ENCODE data around the gene CFAP43. TPM values are rescaled to one million over a fixed set of nuclear protein-coding genes. Genes with fewer than 3 reads are reported as not detected.

Gene CFAP43
- total and polyA plus RNA-seq, 9 of the 15 experiments (the other 6 are each of a cell fraction or from before 2014, with no cell fraction given): 0.07 to 0.86 (median 0.11) TPM; not detected in 1

DNA sequence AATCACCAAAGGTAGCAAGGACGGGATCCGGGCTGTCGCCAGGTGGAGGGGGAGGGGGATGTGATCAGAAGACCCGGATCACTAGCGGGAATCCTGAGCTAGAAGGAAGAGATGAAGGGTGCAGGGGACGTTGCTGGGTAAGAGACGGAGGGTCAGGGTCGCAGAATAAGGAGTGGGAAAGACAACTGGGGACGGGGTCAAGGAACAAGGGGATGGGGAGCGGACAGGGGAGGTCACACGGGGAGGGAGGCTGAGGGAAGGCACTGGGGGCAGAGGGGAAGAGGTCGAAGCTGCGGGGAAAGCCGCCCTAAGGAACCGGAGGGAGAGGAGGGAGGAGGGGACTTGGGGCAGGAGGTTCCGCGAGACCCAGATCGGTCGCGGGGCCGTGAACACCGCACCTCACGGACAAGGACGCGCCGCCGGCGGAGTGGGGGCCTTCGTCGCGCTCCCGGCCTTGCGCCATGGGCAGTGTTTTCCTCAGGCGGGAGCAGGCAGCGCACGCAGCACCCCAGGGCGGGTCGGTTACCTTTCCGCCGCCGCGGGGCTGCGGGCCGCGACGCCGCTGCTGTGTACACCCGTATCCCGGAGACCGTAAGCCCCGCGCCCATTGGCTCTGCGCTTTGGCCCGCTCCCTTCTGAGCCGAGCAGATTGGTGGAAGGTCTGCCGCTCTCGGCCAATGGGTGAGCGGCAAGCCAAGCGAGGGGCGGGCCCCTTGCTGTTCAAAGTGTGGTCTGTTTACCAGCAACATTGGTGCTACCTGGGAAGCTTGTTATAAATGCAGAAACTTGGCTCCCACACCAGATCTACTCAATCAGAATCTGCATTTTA is at the start of gene CFAP43 (continued):
- TF ChIP-seq ZNF277 (CRISPR knock-in tag; IDR thresholded peaks at IDR 0.05; ENCODE audit: borderline replicate concordance) (no peak), HMGXB4 (CRISPR knock-in tag; IDR thresholded peaks at IDR 0.05) (no peak), ZBTB33 (CRISPR knock-in tag; IDR thresholded peaks at IDR 0.05) (no peak), NELFE (IDR thresholded peaks at IDR 0.05; ENCODE audit: insufficient read depth, insufficient read length) (no peak), ZNF408 (CRISPR knock-in tag; IDR thresholded peaks at IDR 0.05; ENCODE audit: low read depth) (no peak), ZFPM2 (CRISPR knock-in tag; IDR thresholded peaks at IDR 0.05) (no peak), PURB (CRISPR knock-in tag; IDR thresholded peaks at IDR 0.05; ENCODE audit: low read depth) (no peak), MCM2 (IDR thresholded peaks at IDR 0.05; ENCODE audit: low read depth) (no peak), ZC3H11A (IDR thresholded peaks at IDR 0.05; ENCODE audit: low read depth, low read length) (no peak), SPI1 (IDR thresholded peaks at IDR 0.05; ENCODE audit: borderline replicate concordance, low read depth, low read length) (no peak), CBX3 (IDR thresholded peaks at IDR 0.05; ENCODE audit: borderline replicate concordance in 1 of 2, low read length in 2 of 2) (no peak), PTRF (tag; IDR thresholded peaks at IDR 0.05) (no peak), UBTF (IDR thresholded peaks at IDR 0.05; ENCODE audit: borderline replicate concordance in 1 of 2, low read depth in 2 of 2, low read length in 2 of 2) (no peak), TBL1XR1 (IDR thresholded peaks at IDR 0.05; ENCODE audit: low read length in 2 of 2) (no peak)
- TF ChIP-seq, protein P1, sequence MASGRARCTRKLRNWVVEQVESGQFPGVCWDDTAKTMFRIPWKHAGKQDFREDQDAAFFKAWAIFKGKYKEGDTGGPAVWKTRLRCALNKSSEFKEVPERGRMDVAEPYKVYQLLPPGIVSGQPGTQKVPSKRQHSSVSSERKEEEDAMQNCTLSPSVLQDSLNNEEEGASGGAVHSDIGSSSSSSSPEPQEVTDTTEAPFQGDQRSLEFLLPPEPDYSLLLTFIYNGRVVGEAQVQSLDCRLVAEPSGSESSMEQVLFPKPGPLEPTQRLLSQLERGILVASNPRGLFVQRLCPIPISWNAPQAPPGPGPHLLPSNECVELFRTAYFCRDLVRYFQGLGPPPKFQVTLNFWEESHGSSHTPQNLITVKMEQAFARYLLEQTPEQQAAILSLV (tag; IDR thresholded peaks at IDR 0.05): no peak
- TF ChIP-seq, protein P2, sequence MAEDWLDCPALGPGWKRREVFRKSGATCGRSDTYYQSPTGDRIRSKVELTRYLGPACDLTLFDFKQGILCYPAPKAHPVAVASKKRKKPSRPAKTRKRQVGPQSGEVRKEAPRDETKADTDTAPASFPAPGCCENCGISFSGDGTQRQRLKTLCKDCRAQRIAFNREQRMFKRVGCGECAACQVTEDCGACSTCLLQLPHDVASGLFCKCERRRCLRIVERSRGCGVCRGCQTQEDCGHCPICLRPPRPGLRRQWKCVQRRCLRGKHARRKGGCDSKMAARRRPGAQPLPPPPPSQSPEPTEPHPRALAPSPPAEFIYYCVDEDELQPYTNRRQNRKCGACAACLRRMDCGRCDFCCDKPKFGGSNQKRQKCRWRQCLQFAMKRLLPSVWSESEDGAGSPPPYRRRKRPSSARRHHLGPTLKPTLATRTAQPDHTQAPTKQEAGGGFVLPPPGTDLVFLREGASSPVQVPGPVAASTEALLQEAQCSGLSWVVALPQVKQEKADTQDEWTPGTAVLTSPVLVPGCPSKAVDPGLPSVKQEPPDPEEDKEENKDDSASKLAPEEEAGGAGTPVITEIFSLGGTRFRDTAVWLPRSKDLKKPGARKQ (CRISPR knock-in tag; IDR thresholded peaks at IDR 0.05): no peak
